ENCODE data around the gene IGDCC3.

The IGDCC3 gene

GRCh38 chr15:65382146-65382491 is 4.3 kb upstream of the IGDCC3 start:
- Histone ChIP-seq H3K36me3 (ENCODE audit: control insufficient read depth, insufficient read depth, low read length) (no peaks in the 10 kb centered on the region), H3K27me3 (replicated peaks; ENCODE audit: control insufficient read depth, insufficient read depth, low read length) (peaks cover 4% of the 10 kb centered on the region), H3K4me3 (replicated peaks; ENCODE audit: low read depth, low read length) (no peak overlapping the region)
- no peak for DNase-seq (ENCODE audit: extremely low read depth, insufficient read length)
- no peak for TF ChIP-seq CTCF (IDR thresholded peaks at IDR 0.05; ENCODE audit: insufficient read depth, low read length, poor library complexity, severe bottlenecking)

GRCh38 chr15:65381445-65382145 is 3.8 kb upstream of the IGDCC3 start:
- no peak for TF ChIP-seq CTCF (IDR thresholded peaks at IDR 0.05; ENCODE audit: insufficient read depth, low read length, poor library complexity, severe bottlenecking)
- no peak overlapping the region for H3K4me3 ChIP-seq (replicated peaks; ENCODE audit: low read depth, low read length)
- H3K27me3 ChIP-seq (replicated peaks; ENCODE audit: control insufficient read depth, insufficient read depth, low read length) = peaks cover 9% of the 10 kb centered on the region
- no peaks in the 10 kb centered on the region for H3K36me3 ChIP-seq (ENCODE audit: control insufficient read depth, insufficient read depth, low read length)
- no peak for DNase-seq (ENCODE audit: extremely low read depth, insufficient read length)

- Histone ChIP-seq H3K36me3 (ENCODE audit: control insufficient read depth, insufficient read depth, low read length) (no peaks in the 10 kb centered on the region), H3K4me3 (replicated peaks; ENCODE audit: low read depth, low read length) (no peak overlapping the region), H3K27me3 (replicated peaks; ENCODE audit: control insufficient read depth, insufficient read depth, low read length) (peaks cover 12% of the 10 kb centered on the region)
- no peak for DNase-seq (ENCODE audit: extremely low read depth, insufficient read length)
- no peak for TF ChIP-seq CTCF (IDR thresholded peaks at IDR 0.05; ENCODE audit: insufficient read depth, low read length, poor library complexity, severe bottlenecking)
Measured at GRCh38 chr15:65379986-65380385, 2.2 kb upstream of the IGDCC3 start.

- Histone ChIP-seq H3K36me3 (ENCODE audit: control insufficient read depth, insufficient read depth, low read length) (no peaks in the 10 kb centered on the region), H3K4me3 (replicated peaks; ENCODE audit: low read depth, low read length) (peak overlapping the region; percentile 40), H3K27me3 (replicated peaks; ENCODE audit: control insufficient read depth, insufficient read depth, low read length) (peaks cover 14% of the 10 kb centered on the region)
- TF ChIP-seq CTCF (IDR thresholded peaks at IDR 0.05; ENCODE audit: insufficient read depth, low read length, poor library complexity, severe bottlenecking) = no peak
- no peak for DNase-seq (ENCODE audit: extremely low read depth, insufficient read length)
Measured at GRCh38 chr15:65377105-65377975, 462 bp downstream of the IGDCC3 start.

- Histone ChIP-seq H3K4me3 (replicated peaks; ENCODE audit: low read depth, low read length) (peak overlapping the region; percentile 40; the same call in 1 of the 2 replicates), H3K27me3 (replicated peaks; ENCODE audit: control insufficient read depth, insufficient read depth, low read length) (peaks cover 14% of the 10 kb centered on the region)
- no peak for DNase-seq (ENCODE audit: extremely low read depth, insufficient read length)
Measured at GRCh38 chr15:65376767-65377104, 1.1 kb downstream of the IGDCC3 start.

More at GRCh38 chr15:65376767-65377104, 1.1 kb downstream of the IGDCC3 start:
- no peaks in the 10 kb centered on the region for H3K36me3 ChIP-seq (ENCODE audit: control insufficient read depth, insufficient read depth, low read length)
- no peak for TF ChIP-seq CTCF (IDR thresholded peaks at IDR 0.05; ENCODE audit: insufficient read depth, low read length, poor library complexity, severe bottlenecking)
